Heart right ventricle (tissue), 16 donors: ENCODE data around the gene MEPCE. TPM values are rescaled to one million over a fixed set of nuclear protein-coding genes. Genes with fewer than 3 reads are reported as not detected.
A peak's percentile ranks its signal among the peaks of the same experiment; 100 is the strongest.

ENCODE experiments used
- ATAC-seq, 8 donors: fragments of 200-7000 bp; cut with Tn5 transposase; one replicate each; pipeline ENCODE4 v1.9.1; 2020; ENCODE audit warnings: mild to moderate bottlenecking in 8 of 8, moderate library complexity in 8 of 8, moderate number of reproducible peaks in 1 of 8
- DNase-seq, 2 donors: peaks; one replicate each; pipeline ENCODE4 v3.0.0-alpha.2; 2020
- H3K27ac ChIP-seq, 10 donors: fragments of 200-600 bp; sonication (generic) in 2 of 10; one replicate each; pipeline versions ENCODE4 v1.5.0 to v1.8.0; 2020 to 2022; ENCODE audit warnings: mild to moderate bottlenecking in 3 of 10
- H3K27me3 ChIP-seq, 7 donors: fragments of 200-600 bp; one replicate each; pipeline ENCODE4 v1.8.0; 2021 to 2022; ENCODE audit warnings: mild to moderate bottlenecking in 2 of 7
- H3K36me3 ChIP-seq, 9 donors: fragments of 200-600 bp; sonication (generic) in 1 of 9; one replicate each; pipeline versions ENCODE4 v1.5.0 to v1.8.0; 2020 to 2022; ENCODE audit warnings: mild to moderate bottlenecking in 2 of 9
- H3K4me1 ChIP-seq, 9 donors: fragments of 200-600 bp; sonication (generic) in 1 of 9; one replicate each; pipeline versions ENCODE4 v1.5.0 to v1.8.0; 2020 to 2022; ENCODE audit warnings: mild to moderate bottlenecking in 4 of 9
- H3K4me3 ChIP-seq, 10 donors: fragments of 200-600 bp; sonication (generic) in 2 of 10; one replicate each; pipeline versions ENCODE4 v1.5.0 to v1.8.0; 2020 to 2022; ENCODE audit warnings: mild to moderate bottlenecking in 7 of 10, moderate library complexity in 2 of 10
- H3K9me3 ChIP-seq, 11 donors: fragments of 200-600 bp in 10 of 11; sonication (generic) in 2 of 11; one replicate each; pipeline versions ENCODE4 v1.5.0 to v1.8.0; 2013 to 2022; ENCODE audit warnings: mild to moderate bottlenecking in 2 of 11, control low read depth in 1 of 11, moderate library complexity in 1 of 11
- CTCF ChIP-seq, 9 donors: fragments of 200-600 bp; sonication (generic) in 2 of 9; IDR thresholded peaks; one replicate each; pipeline versions ENCODE4 v1.5.0 to v1.8.0; 2021 to 2022; ENCODE audit warnings: antibody characterized with exemption in 9 of 9, mild to moderate bottlenecking in 5 of 9, moderate library complexity in 1 of 9
- WGBS, 2 donors: extraction: QIAGEN DNeasy Blood & Tissue Kit; methylation state at CpG; one replicate each; pipeline ENCODE4 v1.1.7; 2013; ENCODE audit warnings: inconsistent platforms in 1 of 2; 5-methylcytosine and 5-hydroxymethylcytosine counted together
- intact Hi-C, 10 donors: fragments of 100-400 bp; cut with DNase I; formaldehyde crosslinking; loops; one replicate each; pipeline versions ENCODE4 v1.11.1 to v1.14.2; 2022
- polyA plus RNA-seq, 2 donors: library from polyadenylated mRNA; stranded (reverse); fragments of 200-250 nt; gene quantifications; one replicate each; pipeline ENCODE4 v1.2.3, GENCODE V29; 2013
- total RNA-seq, 10 donors: library from RNA; stranded (reverse); fragmentation: NEBNext Ultra II Directional in 3 of 10; extraction: Animal tissue kit (Norgen Biotek cat#: 25700) in 3 of 10; gene quantifications; one replicate each; pipeline versions ENCODE4 v1.2.1 to v1.2.4, GENCODE V29; 2021 to 2023
- donor health status: Arrhythmogenic right ventricular cardiomyopathy.
- donor health status: ischemic (EF 13 %, LVEDD 7.1; RV severe dilation, severe dysfunction).
- donor health status: healthy with polysubstance abuse.
- donor health status: DM: no; HTN: yes; CAD: no.
- donor health status: DM: no; HTN: no; CAD: no.
- donor health status: ischemic (EF 25% LVEDD 6.9; RV normal size, moderate dysfunction).
- donor health status: ischemic (EF 25% LVEDD 5.7; RV mildly dilated, moderate dysfunction).
- donor health status: healthy.
- donor health status: DM: yes; HTN: yes; CAD: no.
- donor health status: Ischemic cardiomyopathy.
- donor health status: ischemic (EF 35%, LVEDD 5.7; RV mildly dilated, moderate dysfunction).
- donor health status: nonischemic (EF 11% LVEDD 7.7; RV severe dilation, severe dysfunction).
- donor health status: DM: yes; HTN: yes; CAD: no.
- donor health status: PGD.
- donor health status: ischemic (EF 29% LVEDD 5.4; RV normal size, mild dysfunction).
- donor health status: nonischemic (EF 23%, LVEDD 6.1; RV moderate dilation, normal function).

MEPCE gene
- total and polyA plus RNA-seq, 12 donors: 15.1 to 27.7 (median 22.7) TPM

DNA sequence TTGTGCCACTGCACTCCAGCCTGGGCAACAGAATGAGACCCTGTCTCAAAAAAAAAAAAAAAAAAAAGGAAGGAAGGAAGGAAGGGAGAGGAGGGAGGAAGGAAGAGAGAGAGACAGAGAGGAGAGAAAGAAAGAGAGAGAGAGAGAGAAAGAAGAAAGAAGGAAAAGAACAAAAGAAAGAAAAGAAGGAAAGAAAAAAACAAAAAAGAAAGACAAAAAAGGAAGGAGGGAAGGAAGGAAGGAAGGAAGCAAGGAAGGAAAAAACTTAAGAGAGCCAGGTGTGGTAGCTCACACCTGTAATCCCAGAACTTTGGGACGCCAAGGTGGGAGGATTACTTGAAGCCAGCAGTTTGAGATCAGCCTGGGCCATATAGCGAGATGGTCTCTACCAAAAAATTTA is 35.2 kb downstream of the MEPCE start:
- TF ChIP-seq CTCF (IDR thresholded peaks at IDR 0.05): no peak
- Histone ChIP-seq H3K36me3 (peaks cover 0 to 65% (median 7%) of the 10 kb centered on the region in 9 donors), H3K27ac (no peak overlapping the region), H3K9me3 (no peaks in the 10 kb centered on the region), H3K4me1 (peaks cover 14 to 45% (median 31%) of the 10 kb centered on the region in 9 donors), H3K4me3 (no peak overlapping the region), H3K27me3 (no peaks in the 10 kb centered on the region)
- 97 to 98% methylated on average over 2 of the region's 2 CpGs for WGBS, 2 donors
- DNase-seq: no peak
- intact Hi-C loops: loop anchor here in 9 of 10 donors (5.0 to 10.0 kb wide), 7 partner anchors 93 to 263 kb away; partner anchors contain the start of genes GIGYF1 (in 4 of the 9), EPO (in 2 of the 9) and POP7 (in 1 of the 9)
- ATAC-seq: no peak

GRCh38 chr7:100465299-100465698 is 35.7 kb downstream of the MEPCE start:
- Histone ChIP-seq H3K36me3 (peaks cover 0 to 65% (median 7%) of the 10 kb centered on the region in 9 donors), H3K27me3 (no peaks in the 10 kb centered on the region), H3K4me3 (no peak overlapping the region), H3K27ac (peak overlapping the region in 7 of 10 donors; percentile 20 to 76 (median 69)), H3K9me3 (no peaks in the 10 kb centered on the region), H3K4me1 (peaks cover 14 to 50% (median 31%) of the 10 kb centered on the region in 9 donors)
- TF ChIP-seq CTCF (IDR thresholded peaks at IDR 0.05): no peak
- intact Hi-C loops: loop anchor here in 9 of 10 donors (5.0 to 10.0 kb wide), 7 partner anchors 92 to 262 kb away; partner anchors contain the start of genes GIGYF1 (in 4 of the 9), EPO (in 2 of the 9) and POP7 (in 1 of the 9)
- 62 to 75% methylated on average over 8 of the region's 8 CpGs for WGBS, 2 donors
- DNase-seq (no peak), ATAC-seq (no peak)

- TF ChIP-seq CTCF (IDR thresholded peaks at IDR 0.05): peak; percentile 44 to 88 (median 73)
- ATAC-seq (peak; percentile 81 to 93 (median 89)), DNase-seq (peak; percentile 71 to 80)
- Histone ChIP-seq H3K27ac (peak overlapping the region in 9 of 10 donors; percentile 50 to 76 (median 66)), H3K4me1 (peaks cover 14 to 55% (median 31%) of the 10 kb centered on the region in 9 donors), H3K36me3 (peaks cover 0 to 65% (median 7%) of the 10 kb centered on the region in 9 donors), H3K27me3 (no peaks in the 10 kb centered on the region), H3K9me3 (no peaks in the 10 kb centered on the region), H3K4me3 (peak overlapping the region in 1 of 10 donors; percentile 14)
- intact Hi-C loops: loop anchor here in 9 of 10 donors (5.0 to 10.0 kb wide), 7 partner anchors 91 to 261 kb away; partner anchors contain the start of genes GIGYF1 (in 4 of the 9), EPO (in 2 of the 9) and POP7 (in 1 of the 9)
- WGBS, 2 donors: 7 to 8% methylated on average over 17 of the region's 17 CpGs
Observed at GRCh38 chr7:100465702-100466311, 36.2 kb downstream of the MEPCE start.

DNA sequence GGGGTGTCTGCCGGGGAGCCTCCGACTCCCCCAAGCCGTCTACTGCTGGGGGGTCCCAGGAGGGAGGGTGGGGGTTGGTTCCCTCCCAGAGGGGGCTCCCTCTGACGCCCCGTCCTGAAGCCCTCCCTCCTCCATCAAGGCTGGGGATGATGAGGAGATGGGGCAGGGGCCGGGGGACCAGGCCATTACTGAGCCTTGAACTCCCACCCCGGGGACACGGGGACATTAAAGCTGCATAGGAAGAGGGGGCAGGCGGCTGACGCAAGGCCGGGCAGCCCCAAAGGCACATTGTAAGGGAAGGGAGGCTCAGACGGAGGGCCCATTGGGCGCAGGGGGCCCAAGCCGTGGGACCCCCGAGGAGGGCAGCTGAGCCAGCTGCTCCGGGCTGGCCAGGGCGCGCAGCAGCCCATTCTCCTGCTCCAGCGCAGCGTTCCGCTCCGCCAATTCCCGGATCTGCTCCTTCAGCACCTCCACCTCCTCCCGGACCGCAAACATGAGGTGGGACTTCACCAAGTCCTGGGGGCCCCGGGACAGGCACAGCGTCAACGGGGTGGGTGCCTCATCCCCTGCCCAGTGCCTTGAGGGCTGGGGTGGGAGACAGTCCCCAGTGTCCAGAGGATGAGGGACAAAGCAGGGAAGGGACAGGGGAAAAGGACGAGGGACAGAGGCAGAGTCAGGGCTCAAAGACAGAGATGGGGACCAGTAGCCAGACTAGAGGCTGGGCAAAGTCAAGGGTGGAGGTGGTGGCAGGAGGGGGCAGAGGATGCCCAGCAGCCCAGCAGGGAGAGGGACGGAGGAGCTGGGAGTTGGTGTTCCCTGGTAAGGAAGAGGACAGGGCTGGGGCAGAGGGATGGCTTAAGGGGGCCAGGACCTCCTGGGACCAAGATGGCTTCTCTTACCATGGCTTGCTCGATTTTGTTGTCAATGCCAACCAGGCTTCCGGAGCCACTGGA is 37.3 kb downstream of the MEPCE start:
- Histone ChIP-seq H3K27ac (peak overlapping the region in 8 of 10 donors; percentile 50 to 76 (median 68)), H3K4me3 (no peak overlapping the region), H3K36me3 (peaks cover 0 to 66% (median 7%) of the 10 kb centered on the region in 9 donors), H3K9me3 (no peaks in the 10 kb centered on the region), H3K27me3 (no peaks in the 10 kb centered on the region), H3K4me1 (peaks cover 14 to 66% (median 35%) of the 10 kb centered on the region in 9 donors)
- DNase-seq: no peak
- 69 to 75% methylated on average over 32 of the region's 32 CpGs for WGBS, 2 donors
- intact Hi-C loops: loop anchor here in 9 of 10 donors (5.0 to 10.0 kb wide), 7 partner anchors 90 to 260 kb away; partner anchors contain the start of genes GIGYF1 (in 4 of the 9), EPO (in 2 of the 9) and POP7 (in 1 of the 9)
- TF ChIP-seq CTCF (IDR thresholded peaks at IDR 0.05): no peak
- peak in 1 of 8 donors; percentile 10 for ATAC-seq
